HG03342 (cell line): ENCODE measurements around the gene SLC38A10.

Experiments
- ATAC-seq: cut with Tn5 transposase; IDR thresholded peaks from one replicate; pipeline ENCODE4 v1.9.1; 2021; ENCODE audit warnings: mild to moderate bottlenecking, moderate library complexity; ENCODE audit not compliant: unreplicated experiment

SLC38A10 gene

DNA sequence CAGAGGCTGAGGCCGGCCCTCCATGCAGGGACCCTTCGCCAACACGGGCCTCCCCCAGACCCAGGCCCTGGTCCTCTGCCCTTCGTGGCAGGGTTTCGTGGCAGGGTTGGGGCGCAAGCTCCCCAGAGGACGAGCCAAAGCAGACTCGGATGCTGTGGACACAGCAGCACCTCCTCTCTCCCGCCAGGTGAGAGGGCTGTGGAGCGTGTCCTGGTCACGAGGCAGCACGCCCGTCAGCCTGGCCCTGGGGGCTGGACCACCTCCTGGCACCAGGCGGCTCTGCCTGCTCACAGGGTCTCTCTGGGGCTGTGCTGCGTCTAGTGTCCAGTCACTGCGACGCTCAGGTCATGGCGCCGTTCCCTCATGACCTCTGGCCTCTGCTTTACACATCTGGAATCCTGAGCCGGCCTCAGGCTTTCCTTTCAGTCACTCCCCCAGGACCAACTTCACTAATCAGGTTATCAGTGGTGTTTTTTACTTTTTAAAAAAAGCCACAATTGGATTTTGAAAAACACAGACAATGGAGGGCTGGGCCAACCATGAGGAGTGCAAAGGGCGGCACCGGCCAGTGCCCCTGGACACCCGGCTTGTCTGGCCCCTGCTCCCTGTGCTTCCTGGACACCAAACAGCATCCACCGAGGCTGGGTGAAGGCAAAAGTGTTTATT is 50.6 kb downstream of the SLC38A10 start:
- no peak for ATAC-seq

DNA sequence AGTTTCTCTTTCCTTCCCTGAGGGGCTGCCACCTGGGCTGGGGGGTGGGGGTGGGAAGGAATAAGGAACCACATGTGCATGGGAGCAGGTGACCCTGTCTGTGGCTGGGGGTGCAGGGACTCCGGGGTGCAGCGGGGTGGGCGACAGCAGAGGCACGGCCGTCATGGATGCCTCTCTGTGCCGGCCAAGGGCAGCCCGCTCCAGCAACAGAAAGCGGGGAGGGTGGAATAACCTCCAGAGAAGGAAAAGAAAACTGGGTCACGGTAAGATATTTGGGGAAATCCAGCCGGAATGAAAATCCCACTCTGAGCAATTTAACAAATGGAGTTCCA is 51.8 kb downstream of the SLC38A10 start:
- no peak for ATAC-seq

- ATAC-seq: no peak
Measured at GRCh38 chr17:81242421-81243332, 52.4 kb downstream of the SLC38A10 start.

- ATAC-seq: no peak
Measured at GRCh38 chr17:81241648-81242420, 53.3 kb downstream of the SLC38A10 start.

- no peak for ATAC-seq
Measured at GRCh38 chr17:81241203-81241602, 53.9 kb downstream of the SLC38A10 start.

DNA sequence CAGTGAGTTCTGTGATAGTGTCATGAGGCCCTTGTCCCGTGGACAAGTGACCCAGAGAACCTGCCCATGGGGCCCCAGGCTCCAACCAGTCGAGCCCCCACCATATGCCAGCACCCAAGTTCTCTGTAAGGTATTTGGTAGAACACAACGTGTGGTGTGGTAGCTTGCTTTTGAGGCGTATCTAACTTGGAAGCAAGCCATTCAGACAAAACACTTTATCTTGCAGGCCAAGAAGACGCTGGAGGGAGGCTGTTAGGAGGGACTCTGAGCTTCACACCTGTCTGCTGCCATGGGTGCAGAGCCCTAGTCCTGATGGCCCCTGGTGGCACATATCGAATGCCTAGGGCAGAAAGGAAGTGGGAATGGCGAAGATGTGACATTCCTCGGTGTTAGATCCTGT is 54.3 kb downstream of the SLC38A10 start:
- no peak for ATAC-seq

DNA sequence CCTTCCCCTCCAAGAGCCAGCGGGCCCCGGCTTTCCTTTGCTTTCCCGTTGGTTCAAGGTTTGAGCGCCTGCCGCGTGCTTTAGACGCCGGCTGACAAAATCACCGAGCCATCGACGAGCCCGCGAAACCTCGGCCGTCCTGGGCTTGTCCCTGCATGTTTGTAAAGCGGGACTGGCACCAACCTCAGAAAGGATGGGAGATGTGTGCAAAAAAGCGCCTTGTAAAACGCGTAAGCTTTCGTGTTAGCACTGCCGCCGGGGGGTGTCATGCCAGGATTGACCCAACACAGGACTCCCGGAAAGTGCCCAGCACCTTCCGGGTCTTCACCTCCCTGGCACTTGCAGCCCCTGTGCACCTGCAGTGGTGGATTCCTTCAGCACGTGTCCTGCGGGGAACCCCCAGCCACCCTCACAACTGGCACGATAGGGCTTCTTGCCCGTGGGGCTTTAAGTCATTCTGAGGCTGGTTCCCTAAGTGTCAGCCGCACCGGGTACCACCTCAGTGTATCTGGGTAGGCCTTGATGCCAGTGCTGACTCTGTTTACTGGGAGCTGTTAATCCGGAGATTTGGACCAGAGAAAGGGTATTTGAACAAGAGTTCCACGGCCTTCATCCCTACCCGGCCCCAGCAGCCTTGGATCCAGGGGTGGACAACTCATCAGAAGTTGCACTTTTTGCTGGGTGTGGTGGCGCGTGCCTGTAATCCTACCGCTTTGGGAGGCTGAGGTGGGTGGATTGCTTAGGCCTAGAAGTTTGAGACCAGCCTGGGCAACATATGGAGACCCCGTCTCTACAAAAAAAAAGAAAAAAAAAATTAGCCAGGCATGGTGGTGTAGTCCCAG is 55.2 kb downstream of the SLC38A10 start:
- ATAC-seq: no peak

DNA sequence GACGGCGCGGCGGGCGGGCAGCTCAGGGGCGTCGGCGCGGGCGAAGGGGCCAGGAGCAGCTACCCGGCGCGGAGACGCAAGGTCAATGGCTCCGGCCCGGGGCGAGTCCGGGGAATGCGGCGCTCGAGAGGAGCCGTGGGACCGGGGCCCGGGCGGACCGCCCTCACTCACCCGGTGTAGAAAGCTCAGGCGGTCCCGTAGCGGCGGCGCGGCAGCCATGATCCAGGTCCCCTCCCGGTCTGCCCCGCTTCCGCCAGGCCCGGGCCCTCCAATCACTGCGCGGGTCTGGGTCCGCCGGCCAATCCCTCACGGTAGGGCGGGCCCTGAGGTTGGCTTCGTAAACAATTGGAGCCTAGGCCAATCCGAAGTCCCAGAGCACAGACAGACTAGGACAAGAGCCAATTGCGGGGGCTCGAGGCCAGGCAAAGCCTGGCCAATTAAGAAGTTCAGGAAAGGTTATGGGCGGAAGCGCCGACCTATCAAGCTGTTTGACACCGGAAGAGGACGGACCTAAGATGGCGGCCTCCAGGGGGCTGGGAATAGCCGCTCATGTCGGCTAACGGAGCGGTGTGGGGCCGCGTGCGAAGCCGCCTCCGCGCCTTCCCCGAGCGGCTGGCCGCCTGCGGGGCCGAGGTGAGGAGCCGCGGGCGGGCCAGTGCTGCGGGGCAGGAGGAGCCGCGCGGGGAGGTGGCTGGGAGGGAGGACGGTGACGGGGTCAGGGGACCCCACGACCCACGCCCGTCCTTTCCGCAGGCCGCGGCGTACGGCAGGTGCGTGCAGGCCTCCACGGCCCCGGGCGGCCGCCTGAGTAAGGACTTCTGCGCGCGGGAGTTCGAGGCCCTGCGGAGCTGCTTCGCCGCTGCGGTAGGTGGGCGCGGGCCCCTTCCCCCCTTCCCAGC is 56.0 kb downstream of the SLC38A10 start, which contains the start of the genes NDUFAF8 and TEPSIN:
NDUFAF8 (plus strand) TSS at position 504 of the 899 bp plus-strand sequence; CDS start at position 550, 46 bp downstream.
TEPSIN (minus strand) TSS at position 241 of the 899 bp plus-strand sequence; CDS start at position 219, 22 bp downstream.
- ATAC-seq: peak; percentile 91

GRCh38 chr17:81238490-81238814 is 56.7 kb downstream of the SLC38A10 start:
- ATAC-seq: no peak

- no peak for ATAC-seq
Measured at GRCh38 chr17:81237591-81238489, 57.3 kb downstream of the SLC38A10 start.

- ATAC-seq: no peak
Measured at GRCh38 chr17:81236784-81237183, 58.3 kb downstream of the SLC38A10 start.

GRCh38 chr17:81235822-81236740 is 59.0 kb downstream of the SLC38A10 start:
- no peak for ATAC-seq

DNA sequence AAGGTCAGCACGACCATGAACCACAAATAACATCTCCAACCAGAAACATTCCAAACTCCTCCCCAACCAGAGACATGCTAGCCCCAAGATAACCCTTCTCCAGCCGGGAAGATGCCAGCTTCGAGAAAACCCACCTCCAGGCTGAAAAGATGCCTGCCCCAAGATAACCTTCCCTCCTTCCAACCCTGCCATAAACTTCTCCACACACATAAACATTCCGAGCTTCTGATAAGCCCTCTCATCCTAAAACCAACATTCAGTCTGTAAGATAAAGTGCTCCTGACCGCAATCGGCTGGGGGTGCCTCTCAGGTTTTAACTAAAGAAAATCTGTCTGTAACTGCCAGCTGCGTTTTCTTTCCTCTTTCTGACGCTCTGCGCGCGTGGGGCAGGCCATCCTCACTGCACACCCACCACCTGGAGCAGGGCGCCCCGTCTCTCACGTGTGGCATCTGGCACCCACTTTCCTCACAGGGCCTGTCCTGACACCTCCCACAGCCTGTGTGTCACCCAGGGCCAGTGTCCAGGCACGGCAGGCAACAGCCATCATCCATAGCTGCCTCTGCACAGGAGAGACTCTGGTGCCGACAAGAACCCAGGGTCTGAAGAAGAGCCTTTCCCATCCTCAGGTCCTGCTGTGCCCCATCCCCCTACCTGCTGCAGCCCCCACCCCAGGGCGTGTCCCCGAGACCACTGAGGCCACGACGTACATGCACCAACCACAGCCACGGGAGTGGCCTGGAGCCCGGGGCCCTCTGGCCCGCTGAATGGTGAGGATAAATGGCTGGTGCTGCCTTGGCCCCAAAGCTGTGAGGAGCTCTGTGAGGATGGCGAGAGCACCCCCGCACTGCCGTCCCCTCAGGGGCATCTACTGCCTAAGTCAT is 59.9 kb downstream of the SLC38A10 start:
- ATAC-seq: no peak

DNA sequence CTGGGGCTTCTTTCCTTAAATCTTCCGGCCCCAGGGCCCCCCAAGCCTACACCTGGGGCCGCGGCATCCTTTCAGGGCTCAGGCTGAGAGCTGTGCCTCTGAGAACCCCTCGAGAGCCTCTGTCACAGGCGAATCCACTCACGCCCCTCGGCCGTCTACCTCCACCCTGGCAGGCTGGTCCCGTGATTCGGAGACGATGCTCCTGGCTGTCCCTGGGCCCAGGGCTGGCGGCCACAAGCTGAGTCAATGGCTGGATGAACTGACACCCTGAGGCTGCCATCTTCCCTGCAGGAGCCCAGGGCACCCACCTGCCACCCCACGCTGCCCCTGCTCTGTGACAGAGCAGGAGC is 60.6 kb downstream of the SLC38A10 start:
- ATAC-seq: no peak

- ATAC-seq: no peak
Measured at GRCh38 chr17:81233811-81234505, 61.1 kb downstream of the SLC38A10 start.

GRCh38 chr17:81233316-81233715 is 61.8 kb downstream of the SLC38A10 start:
- ATAC-seq: no peak
